ENCODE results near the gene STIMATE. TPM values are rescaled to one million over a fixed set of nuclear protein-coding genes. Genes with fewer than 3 reads are reported as not detected.

Gene STIMATE
- total RNA-seq, 2 donors from 2014 or later = 45.2 to 75.1 TPM

- H3K27ac ChIP-seq = no peak overlapping the region
- ATAC-seq (ENCODE audit: insufficient number of reproducible peaks, low FRiP score, low read depth) (no peak), DNase-seq (ENCODE audit: low spot score) (no peak)
- peaks cover 3% of the 10 kb centered on the region for H3K36me3 ChIP-seq
- no peaks in the 10 kb centered on the region for H3K27me3 ChIP-seq (replicated peaks; ENCODE audit: insufficient read depth)
- H3K4me1 ChIP-seq (ENCODE audit: control insufficient read depth in 1 of 2, low read depth in 2 of 2) = peaks cover 9 to 26% of the 10 kb centered on the region in 2 donors
- no peaks in the 10 kb centered on the region for H3K9me3 ChIP-seq
- no peak overlapping the region for H3K4me3 ChIP-seq
- TF ChIP-seq CTCF (IDR thresholded peaks at IDR 0.05) = no peak
These were observed 25.1 kb downstream of the STIMATE start for GRCh38 chr3:52872245-52872644.

GRCh38 chr3:52871761-52872160 is 25.6 kb downstream of the STIMATE start:
- Histone ChIP-seq H3K4me3 (no peak overlapping the region), H3K27ac (no peak overlapping the region), H3K27me3 (replicated peaks; ENCODE audit: insufficient read depth) (no peaks in the 10 kb centered on the region), H3K4me1 (ENCODE audit: control insufficient read depth in 1 of 2, low read depth in 2 of 2) (peaks cover 9 to 26% of the 10 kb centered on the region in 2 donors), H3K9me3 (no peaks in the 10 kb centered on the region), H3K36me3 (no peaks in the 10 kb centered on the region)
- DNase-seq (ENCODE audit: low spot score) = no peak
- no peak for ATAC-seq (ENCODE audit: insufficient number of reproducible peaks, low FRiP score, low read depth)
- TF ChIP-seq CTCF (IDR thresholded peaks at IDR 0.05) = no peak

- ATAC-seq (ENCODE audit: insufficient number of reproducible peaks, low FRiP score, low read depth) (no peak), DNase-seq (ENCODE audit: low spot score) (no peak)
- H3K27ac ChIP-seq = no peak overlapping the region
- no peaks in the 10 kb centered on the region for H3K27me3 ChIP-seq (replicated peaks; ENCODE audit: insufficient read depth)
- H3K36me3 ChIP-seq = no peaks in the 10 kb centered on the region
- no peaks in the 10 kb centered on the region for H3K9me3 ChIP-seq
- no peak for TF ChIP-seq CTCF (IDR thresholded peaks at IDR 0.05)
- no peak overlapping the region for H3K4me3 ChIP-seq
- peaks cover 9 to 22% of the 10 kb centered on the region in 2 donors for H3K4me1 ChIP-seq (ENCODE audit: control insufficient read depth in 1 of 2, low read depth in 2 of 2)
These were observed 26.9 kb downstream of the STIMATE start for GRCh38 chr3:52870471-52870870.

GRCh38 chr3:52866427-52866826 is 30.9 kb downstream of the STIMATE start:
- Histone ChIP-seq H3K36me3 (no peaks in the 10 kb centered on the region), H3K27me3 (replicated peaks; ENCODE audit: insufficient read depth) (no peaks in the 10 kb centered on the region), H3K27ac (no peak overlapping the region), H3K4me3 (no peak overlapping the region), H3K9me3 (no peaks in the 10 kb centered on the region), H3K4me1 (ENCODE audit: control insufficient read depth in 1 of 2, low read depth in 2 of 2) (no peaks in the 10 kb centered on the region)
- DNase-seq (ENCODE audit: low spot score) (no peak), ATAC-seq (ENCODE audit: insufficient number of reproducible peaks, low FRiP score, low read depth) (no peak)
- TF ChIP-seq CTCF (IDR thresholded peaks at IDR 0.05) = no peak

- H3K4me1 ChIP-seq (ENCODE audit: control insufficient read depth in 1 of 2, low read depth in 2 of 2) = no peaks in the 10 kb centered on the region
- no peaks in the 10 kb centered on the region for H3K9me3 ChIP-seq
- H3K4me3 ChIP-seq = no peak overlapping the region
- no peak for TF ChIP-seq CTCF (IDR thresholded peaks at IDR 0.05)
- H3K27ac ChIP-seq = no peak overlapping the region
- peaks cover 2% of the 10 kb centered on the region for H3K36me3 ChIP-seq
- ATAC-seq (ENCODE audit: insufficient number of reproducible peaks, low FRiP score, low read depth) = no peak
- no peaks in the 10 kb centered on the region for H3K27me3 ChIP-seq (replicated peaks; ENCODE audit: insufficient read depth)
- DNase-seq (ENCODE audit: low spot score) = no peak
These were observed 31.4 kb downstream of the STIMATE start for GRCh38 chr3:52865994-52866393.

All from thoracic aorta (tissue), 2 donors.